Measurements from ENCODE around the gene ACVR2B. TPM values are rescaled to one million over a fixed set of nuclear protein-coding genes. Genes with fewer than 3 reads are reported as not detected.
A peak's percentile ranks its signal among the peaks of the same experiment; 100 is the strongest.

Gene ACVR2B
- total and polyA plus RNA-seq, 10 of the 15 experiments (the other 5 are each of a cell fraction or from before 2014, with no cell fraction given): 0.27 to 2.9 (median 1.0) TPM

GRCh38 chr3:38446085-38446686 lies 7.5 kb upstream of the ACVR2B start:
- no peaks in the 10 kb centered on the region for H3K36me3 ChIP-seq (ENCODE audit: control insufficient read depth in 2 of 2, insufficient read depth in 2 of 2, low read length in 1 of 2)
- ChIA-PET RAD21 (ENCODE audit: unreplicated experiment) (no interaction called here), POLR2A (no interaction called here), CTCF (no interaction called here), SMC1A (ENCODE audit: uncharacterized antibody, unreplicated experiment) (no interaction called here)
- H3K9ac ChIP-seq (ENCODE audit: control insufficient read depth, insufficient read depth, low read length): no peak overlapping the region
- no peak overlapping the region for H3K4me2 ChIP-seq (ENCODE audit: control insufficient read depth, insufficient read depth)
- in situ Hi-C loops (cut with MboI): no loop called here
- H3K4me3 ChIP-seq: no peak overlapping the region
- no peak overlapping the region for H3K27ac ChIP-seq (ENCODE audit: control insufficient read depth, insufficient read depth)
- WGBS (ENCODE audit: insufficient coverage, insufficient replicate concordance, low lambda C conversion rate, missing lambda C conversion rate): 3% methylated on average over 2 of the region's 2 CpGs
- no peak overlapping the region for H2AFZ ChIP-seq (ENCODE audit: control insufficient read depth, low read depth, low read length)
- peak; percentile 55 for TF ChIP-seq NFYB (IDR thresholded peaks at IDR 0.05; ENCODE audit: insufficient read depth, low read depth, low read length)
- TF ChIP-seq, protein P1, sequence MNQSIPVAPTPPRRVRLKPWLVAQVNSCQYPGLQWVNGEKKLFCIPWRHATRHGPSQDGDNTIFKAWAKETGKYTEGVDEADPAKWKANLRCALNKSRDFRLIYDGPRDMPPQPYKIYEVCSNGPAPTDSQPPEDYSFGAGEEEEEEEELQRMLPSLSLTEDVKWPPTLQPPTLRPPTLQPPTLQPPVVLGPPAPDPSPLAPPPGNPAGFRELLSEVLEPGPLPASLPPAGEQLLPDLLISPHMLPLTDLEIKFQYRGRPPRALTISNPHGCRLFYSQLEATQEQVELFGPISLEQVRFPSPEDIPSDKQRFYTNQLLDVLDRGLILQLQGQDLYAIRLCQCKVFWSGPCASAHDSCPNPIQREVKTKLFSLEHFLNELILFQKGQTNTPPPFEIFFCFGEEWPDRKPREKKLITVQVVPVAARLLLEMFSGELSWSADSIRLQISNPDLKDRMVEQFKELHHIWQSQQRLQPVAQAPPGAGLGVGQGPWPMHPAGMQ (IDR thresholded peaks at IDR 0.05; ENCODE audit: borderline replicate concordance): no peak
- H3K27me3 ChIP-seq (replicated peaks in 1 of 2; ENCODE audit: control insufficient read depth in 2 of 2, insufficient read depth in 2 of 2, low read length in 1 of 2): no peaks in the 10 kb centered on the region
- intact Hi-C loops (cut with micrococcal nuclease; ENCODE audit: unreplicated experiment): no loop called here
- DNase-seq (ENCODE audit: low read depth, low spot score) (no peak), FAIRE-seq (no peak), ATAC-seq (no peak)
- H3K9me3 ChIP-seq (replicated peaks; ENCODE audit: control insufficient read depth, insufficient read depth, low read length): no peaks in the 10 kb centered on the region; the same call in 2 of the 3 replicates
- H3K4me1 ChIP-seq (ENCODE audit: control insufficient read depth, insufficient read depth, low read length): no peaks in the 10 kb centered on the region
- no peaks in the 10 kb centered on the region for H3K79me2 ChIP-seq (ENCODE audit: control insufficient read depth, insufficient read depth, low read length)
- H4K20me1 ChIP-seq (ENCODE audit: control insufficient read depth, insufficient read depth): no peaks in the 10 kb centered on the region
- BruUV-seq (replicated peaks): no TSS peak

DNA sequence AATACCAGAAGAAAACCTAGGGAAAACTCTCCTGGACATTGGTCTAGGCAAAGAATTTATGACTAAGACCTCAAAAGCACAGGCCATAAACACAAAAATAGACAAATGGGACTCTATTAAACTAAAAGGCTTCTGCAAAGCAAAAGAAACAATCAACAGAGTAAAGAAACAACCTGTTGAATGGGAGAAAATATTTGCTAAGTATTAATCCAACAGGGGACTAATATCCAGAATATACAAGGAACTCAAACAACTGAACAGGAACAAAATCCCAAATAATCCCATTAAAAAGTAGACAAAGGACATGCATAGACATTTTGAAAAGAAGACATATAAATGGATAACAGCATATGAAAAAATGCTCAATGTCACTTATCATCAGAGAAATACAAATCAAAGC lies 6.9 kb upstream of the ACVR2B start:
- Histone ChIP-seq H3K79me2 (ENCODE audit: control insufficient read depth, insufficient read depth, low read length) (no peaks in the 10 kb centered on the region), H4K20me1 (ENCODE audit: control insufficient read depth, insufficient read depth) (no peaks in the 10 kb centered on the region), H2AFZ (ENCODE audit: control insufficient read depth, low read depth, low read length) (no peak overlapping the region), H3K9me3 (replicated peaks; ENCODE audit: control insufficient read depth, insufficient read depth, low read length) (no peaks in the 10 kb centered on the region; the same call in 2 of the 3 replicates), H3K27ac (ENCODE audit: control insufficient read depth, insufficient read depth) (no peak overlapping the region), H3K9ac (ENCODE audit: control insufficient read depth, insufficient read depth, low read length) (no peak overlapping the region), H3K4me3 (no peak overlapping the region), H3K4me1 (ENCODE audit: control insufficient read depth, insufficient read depth, low read length) (no peaks in the 10 kb centered on the region), H3K4me2 (ENCODE audit: control insufficient read depth, insufficient read depth) (no peak overlapping the region), H3K36me3 (ENCODE audit: control insufficient read depth in 2 of 2, insufficient read depth in 2 of 2, low read length in 1 of 2) (no peaks in the 10 kb centered on the region), H3K27me3 (replicated peaks in 1 of 2; ENCODE audit: control insufficient read depth in 2 of 2, insufficient read depth in 2 of 2, low read length in 1 of 2) (no peaks in the 10 kb centered on the region)
- ChIA-PET CTCF (no interaction called here), SMC1A (ENCODE audit: uncharacterized antibody, unreplicated experiment) (no interaction called here), RAD21 (ENCODE audit: unreplicated experiment) (no interaction called here), POLR2A (interaction anchor here (0.7 kb wide), 1 partner anchor 221 kb away, joined by 3 read pairs; no protein-coding TSS in a partner anchor)
- in situ Hi-C loops (cut with MboI) (no loop called here), intact Hi-C loops (cut with micrococcal nuclease; ENCODE audit: unreplicated experiment) (no loop called here)
- no TSS peak for BruUV-seq (replicated peaks)
- FAIRE-seq (no peak), ATAC-seq (no peak), DNase-seq (ENCODE audit: low read depth, low spot score) (no peak)
- no peak for TF ChIP-seq BCL11A (IDR thresholded peaks at IDR 0.05; ENCODE audit: low read depth, low read length)
- TF ChIP-seq MTA3 (IDR thresholded peaks at IDR 0.05; ENCODE audit: borderline replicate concordance, low read length): no peak
- TF ChIP-seq SP1 (IDR thresholded peaks at IDR 0.05; ENCODE audit: low read depth, low read length): no peak
- TF ChIP-seq HCFC1 (IDR thresholded peaks at IDR 0.05; ENCODE audit: low read length): no peak
- no peak for TF ChIP-seq ZNF274 (IDR thresholded peaks at IDR 0.05; ENCODE audit: insufficient read depth, insufficient read length)
- no peak for TF ChIP-seq ESRRA (IDR thresholded peaks at IDR 0.05; ENCODE audit: low read length)
- TF ChIP-seq SREBF2 (IDR thresholded peaks at IDR 0.05; ENCODE audit: low read length): no peak
- TF ChIP-seq BCLAF1 (IDR thresholded peaks at IDR 0.05): no peak
- TF ChIP-seq PBX3 (IDR thresholded peaks at IDR 0.05; ENCODE audit: insufficient replicate concordance, low read depth, low read length): no peak
- TF ChIP-seq NFXL1 (IDR thresholded peaks at IDR 0.05; ENCODE audit: borderline replicate concordance): no peak
